ENCODE results near the gene NFATC2IP. TPM values are rescaled to one million over a fixed set of nuclear protein-coding genes. Genes with fewer than 3 reads are reported as not detected.

Gene NFATC2IP
- polyA plus RNA-seq, 1 experiment = 22.3 TPM

- no peak overlapping the region for H3K4me3 ChIP-seq (ENCODE audit: low read depth, low read length)
- no peak overlapping the region for H3K27ac ChIP-seq (ENCODE audit: low read depth, low read length)
- TF ChIP-seq, protein P1, sequence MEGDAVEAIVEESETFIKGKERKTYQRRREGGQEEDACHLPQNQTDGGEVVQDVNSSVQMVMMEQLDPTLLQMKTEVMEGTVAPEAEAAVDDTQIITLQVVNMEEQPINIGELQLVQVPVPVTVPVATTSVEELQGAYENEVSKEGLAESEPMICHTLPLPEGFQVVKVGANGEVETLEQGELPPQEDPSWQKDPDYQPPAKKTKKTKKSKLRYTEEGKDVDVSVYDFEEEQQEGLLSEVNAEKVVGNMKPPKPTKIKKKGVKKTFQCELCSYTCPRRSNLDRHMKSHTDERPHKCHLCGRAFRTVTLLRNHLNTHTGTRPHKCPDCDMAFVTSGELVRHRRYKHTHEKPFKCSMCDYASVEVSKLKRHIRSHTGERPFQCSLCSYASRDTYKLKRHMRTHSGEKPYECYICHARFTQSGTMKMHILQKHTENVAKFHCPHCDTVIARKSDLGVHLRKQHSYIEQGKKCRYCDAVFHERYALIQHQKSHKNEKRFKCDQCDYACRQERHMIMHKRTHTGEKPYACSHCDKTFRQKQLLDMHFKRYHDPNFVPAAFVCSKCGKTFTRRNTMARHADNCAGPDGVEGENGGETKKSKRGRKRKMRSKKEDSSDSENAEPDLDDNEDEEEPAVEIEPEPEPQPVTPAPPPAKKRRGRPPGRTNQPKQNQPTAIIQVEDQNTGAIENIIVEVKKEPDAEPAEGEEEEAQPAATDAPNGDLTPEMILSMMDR (IDR thresholded peaks at IDR 0.05; ENCODE audit: low read depth, low read length) = no peak
- DNase-seq (ENCODE audit: low read depth, low spot score) = no peak
- H3K27me3 ChIP-seq (ENCODE audit: control insufficient read depth, insufficient read depth, low read length) = no peaks in the 10 kb centered on the region
- H3K9me3 ChIP-seq (ENCODE audit: control insufficient read depth, insufficient read depth, low read length) = no peaks in the 10 kb centered on the region; the same call in 1 of the 2 replicates
- ChIA-PET CTCF (no interaction called here), POLR2A (no interaction called here)
Measured at GRCh38 chr16:28904363-28904762, 46.4 kb upstream of the NFATC2IP start.

- H3K27me3 ChIP-seq (ENCODE audit: control insufficient read depth, insufficient read depth, low read length) = no peaks in the 10 kb centered on the region
- H3K9me3 ChIP-seq (ENCODE audit: control insufficient read depth, insufficient read depth, low read length) = no peaks in the 10 kb centered on the region; the same call in 1 of the 2 replicates
- no peak overlapping the region for H3K27ac ChIP-seq (ENCODE audit: low read depth, low read length)
- TF ChIP-seq, protein P1 (IDR thresholded peaks at IDR 0.05; ENCODE audit: low read depth, low read length) = no peak
- ChIA-PET POLR2A (no interaction called here), CTCF (no interaction called here)
- no peak for DNase-seq (ENCODE audit: low read depth, low spot score)
- no peak overlapping the region for H3K4me3 ChIP-seq (ENCODE audit: low read depth, low read length)
Measured at GRCh38 chr16:28904828-28905227, 45.9 kb upstream of the NFATC2IP start.

- no peak for DNase-seq (ENCODE audit: low read depth, low spot score)
- TF ChIP-seq, protein P1 (IDR thresholded peaks at IDR 0.05; ENCODE audit: low read depth, low read length) = no peak
- POLR2A ChIA-PET = no interaction called here
- Histone ChIP-seq H3K27me3 (ENCODE audit: control insufficient read depth, insufficient read depth, low read length) (no peaks in the 10 kb centered on the region), H3K9me3 (ENCODE audit: control insufficient read depth, insufficient read depth, low read length) (no peaks in the 10 kb centered on the region; the same call in 1 of the 2 replicates), H3K4me3 (ENCODE audit: low read depth, low read length) (no peak overlapping the region), H3K27ac (ENCODE audit: low read depth, low read length) (no peak overlapping the region)
- CTCF ChIA-PET = no interaction called here
Measured at GRCh38 chr16:28905229-28905754, 45.4 kb upstream of the NFATC2IP start.

- TF ChIP-seq, protein P1 (IDR thresholded peaks at IDR 0.05; ENCODE audit: low read depth, low read length) = no peak
- POLR2A ChIA-PET = no interaction called here
- H3K27ac ChIP-seq (ENCODE audit: low read depth, low read length) = no peak overlapping the region
- CTCF ChIA-PET = no interaction called here
- no peak for DNase-seq (ENCODE audit: low read depth, low spot score)
- H3K27me3 ChIP-seq (ENCODE audit: control insufficient read depth, insufficient read depth, low read length) = no peaks in the 10 kb centered on the region
- no peak overlapping the region for H3K4me3 ChIP-seq (ENCODE audit: low read depth, low read length)
- no peaks in the 10 kb centered on the region; the same call in 1 of the 2 replicates for H3K9me3 ChIP-seq (ENCODE audit: control insufficient read depth, insufficient read depth, low read length)
Measured at GRCh38 chr16:28905800-28906372, 44.9 kb upstream of the NFATC2IP start.

All from AG04450 (cell line).